ENCODE results near the gene MYO5B. TPM values are rescaled to one million over a fixed set of nuclear protein-coding genes. Genes with fewer than 3 reads are reported as not detected.

The MYO5B gene
- total RNA-seq, 1 experiment from 2014 or later = 32.1 TPM

DNA sequence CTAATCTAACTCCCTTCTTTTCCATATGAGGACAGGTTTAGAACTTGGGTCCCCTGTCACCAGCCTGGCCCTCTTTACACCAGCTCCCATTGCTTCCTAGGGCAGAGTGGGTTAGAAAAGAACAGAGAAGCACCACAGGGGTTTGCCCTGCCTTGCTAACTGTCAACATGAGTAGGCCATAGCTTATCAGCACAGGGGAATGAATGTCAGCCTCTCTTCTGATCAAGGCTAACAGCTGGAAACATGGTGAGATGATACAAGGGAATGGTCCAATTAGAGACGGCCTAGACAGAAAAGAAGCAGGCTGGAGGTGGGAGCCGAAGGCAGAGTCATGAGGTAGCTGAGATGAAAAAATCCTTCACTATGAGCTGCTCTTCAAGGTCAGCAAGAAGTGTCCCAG lies 192.2 kb downstream of the MYO5B start:
- no peaks in the 10 kb centered on the region for H3K27me3 ChIP-seq (ENCODE audit: insufficient read depth, low read length)
- H3K4me3 ChIP-seq (replicated peaks in 1 of 2; ENCODE audit: low read depth in 1 of 2, low read length in 2 of 2) = no peak overlapping the region
- no peaks in the 10 kb centered on the region for H4K20me1 ChIP-seq (ENCODE audit: insufficient read depth)
- intact Hi-C loops (cut with micrococcal nuclease) = no loop called here
- no TSS peak for BruUV-seq (replicated peaks)
- no peak overlapping the region for H2AFZ ChIP-seq (ENCODE audit: low read depth, low read length, poor library complexity, severe bottlenecking)
- TF ChIP-seq, protein P1, sequence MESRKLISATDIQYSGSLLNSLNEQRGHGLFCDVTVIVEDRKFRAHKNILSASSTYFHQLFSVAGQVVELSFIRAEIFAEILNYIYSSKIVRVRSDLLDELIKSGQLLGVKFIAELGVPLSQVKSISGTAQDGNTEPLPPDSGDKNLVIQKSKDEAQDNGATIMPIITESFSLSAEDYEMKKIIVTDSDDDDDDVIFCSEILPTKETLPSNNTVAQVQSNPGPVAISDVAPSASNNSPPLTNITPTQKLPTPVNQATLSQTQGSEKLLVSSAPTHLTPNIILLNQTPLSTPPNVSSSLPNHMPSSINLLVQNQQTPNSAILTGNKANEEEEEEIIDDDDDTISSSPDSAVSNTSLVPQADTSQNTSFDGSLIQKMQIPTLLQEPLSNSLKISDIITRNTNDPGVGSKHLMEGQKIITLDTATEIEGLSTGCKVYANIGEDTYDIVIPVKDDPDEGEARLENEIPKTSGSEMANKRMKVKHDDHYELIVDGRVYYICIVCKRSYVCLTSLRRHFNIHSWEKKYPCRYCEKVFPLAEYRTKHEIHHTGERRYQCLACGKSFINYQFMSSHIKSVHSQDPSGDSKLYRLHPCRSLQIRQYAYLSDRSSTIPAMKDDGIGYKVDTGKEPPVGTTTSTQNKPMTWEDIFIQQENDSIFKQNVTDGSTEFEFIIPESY (IDR thresholded peaks at IDR 0.05; ENCODE audit: extremely low read depth, insufficient replicate concordance, low read length) = no peak
- TF ChIP-seq, protein P2, sequence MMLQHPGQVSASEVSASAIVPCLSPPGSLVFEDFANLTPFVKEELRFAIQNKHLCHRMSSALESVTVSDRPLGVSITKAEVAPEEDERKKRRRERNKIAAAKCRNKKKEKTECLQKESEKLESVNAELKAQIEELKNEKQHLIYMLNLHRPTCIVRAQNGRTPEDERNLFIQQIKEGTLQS (IDR thresholded peaks at IDR 0.05) = no peak
- ChIA-PET CTCF (no interaction called here), POLR2A (no interaction called here), RAD21 (ENCODE audit: low non-redundant PET in 1 of 2, low total read pairs in 2 of 2, uncharacterized antibody in 2 of 2, unreplicated experiment in 2 of 2) (no interaction called here)
- no peaks in the 10 kb centered on the region for H3K36me3 ChIP-seq (ENCODE audit: control insufficient read depth in 1 of 2, insufficient read depth in 2 of 2, low read length in 2 of 2)
- no peaks in the 10 kb centered on the region for H3K79me2 ChIP-seq (ENCODE audit: insufficient read depth, low read length)
- DNase-seq (ENCODE audit: low read depth, low spot score) (no peak), ATAC-seq (no peak)
- H3K9ac ChIP-seq (ENCODE audit: low read length) = no peak overlapping the region
- no peaks in the 10 kb centered on the region for H3K9me2 ChIP-seq (ENCODE audit: insufficient read depth)
- peaks cover 8 to 24% of the 10 kb centered on the region in 2 experiments for H3K4me1 ChIP-seq (ENCODE audit: control insufficient read depth in 1 of 2, insufficient read depth in 2 of 2, low read length in 2 of 2)
- H3K9me3 ChIP-seq (ENCODE audit: control insufficient read depth in 1 of 2, insufficient read depth in 1 of 2, low read depth in 1 of 2, low read length in 2 of 2) = no peaks in the 10 kb centered on the region
- H3K27ac ChIP-seq (ENCODE audit: low read depth, low read length) = no peak overlapping the region
- H3K4me2 ChIP-seq (ENCODE audit: low read length) = no peak overlapping the region

DNA sequence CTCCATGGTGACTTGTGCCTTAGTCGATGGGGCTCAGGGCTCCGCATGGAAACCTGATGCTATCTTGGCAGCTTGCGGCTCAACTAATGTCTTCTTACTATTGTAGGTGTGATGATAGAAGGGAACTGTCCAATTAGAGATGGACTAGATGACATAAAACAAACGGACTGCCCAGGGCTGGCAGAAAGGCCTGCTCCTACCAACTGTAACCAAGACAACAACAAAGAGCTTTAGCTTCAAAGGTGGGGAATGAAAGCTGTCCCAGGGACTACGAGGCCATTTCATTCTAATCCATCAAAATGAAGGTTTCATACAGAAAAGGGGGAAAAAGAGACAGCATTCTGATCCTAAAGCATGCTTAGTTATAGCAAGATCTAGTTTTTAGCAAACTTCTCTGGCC lies 194.7 kb downstream of the MYO5B start:
- H3K4me1 ChIP-seq (ENCODE audit: control insufficient read depth in 1 of 2, insufficient read depth in 2 of 2, low read length in 2 of 2) = peaks cover 8 to 18% of the 10 kb centered on the region in 2 experiments
- ChIA-PET POLR2A (no interaction called here), CTCF (no interaction called here), RAD21 (ENCODE audit: low non-redundant PET in 1 of 2, low total read pairs in 2 of 2, uncharacterized antibody in 2 of 2, unreplicated experiment in 2 of 2) (no interaction called here)
- ATAC-seq = no peak
- no peak overlapping the region for H3K4me2 ChIP-seq (ENCODE audit: low read length)
- H3K79me2 ChIP-seq (ENCODE audit: insufficient read depth, low read length) = no peaks in the 10 kb centered on the region
- TF ChIP-seq YY1 (IDR thresholded peaks at IDR 0.05; ENCODE audit: extremely low read depth, insufficient replicate concordance, low read depth, low read length) (no peak), FOSL1 (IDR thresholded peaks at IDR 0.05; ENCODE audit: low read depth) (no peak), EZH2phosphoT487 (IDR thresholded peaks at IDR 0.05; ENCODE audit: borderline replicate concordance) (no peak)
- TF ChIP-seq, protein P3, sequence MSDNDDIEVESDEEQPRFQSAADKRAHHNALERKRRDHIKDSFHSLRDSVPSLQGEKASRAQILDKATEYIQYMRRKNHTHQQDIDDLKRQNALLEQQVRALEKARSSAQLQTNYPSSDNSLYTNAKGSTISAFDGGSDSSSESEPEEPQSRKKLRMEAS (IDR thresholded peaks at IDR 0.05) = no peak
- TF ChIP-seq, protein P2 (IDR thresholded peaks at IDR 0.05) = no peak
- H3K27me3 ChIP-seq (ENCODE audit: insufficient read depth, low read length) = no peaks in the 10 kb centered on the region
- H3K27ac ChIP-seq (ENCODE audit: low read depth, low read length) = no peak overlapping the region
- no peak overlapping the region for H3K9ac ChIP-seq (ENCODE audit: low read length)
- H2AFZ ChIP-seq (ENCODE audit: low read depth, low read length, poor library complexity, severe bottlenecking) = no peak overlapping the region
- DNase-seq (ENCODE audit: low read depth, low spot score) = no peak
- H3K4me3 ChIP-seq (replicated peaks in 1 of 2; ENCODE audit: low read depth in 1 of 2, low read length in 2 of 2) = no peak overlapping the region
- intact Hi-C loops (cut with micrococcal nuclease) = no loop called here
- no peaks in the 10 kb centered on the region for H3K9me2 ChIP-seq (ENCODE audit: insufficient read depth)
- H3K9me3 ChIP-seq (ENCODE audit: control insufficient read depth in 1 of 2, insufficient read depth in 1 of 2, low read depth in 1 of 2, low read length in 2 of 2) = no peaks in the 10 kb centered on the region
- no peaks in the 10 kb centered on the region for H3K36me3 ChIP-seq (ENCODE audit: control insufficient read depth in 1 of 2, insufficient read depth in 2 of 2, low read length in 2 of 2)
- no peaks in the 10 kb centered on the region for H4K20me1 ChIP-seq (ENCODE audit: insufficient read depth)
- BruUV-seq (replicated peaks) = no TSS peak
